ENCODE data around the gene ZNF19.

Gene ZNF19

GRCh38 chr16:71440669-71441347 is 48.3 kb downstream of the ZNF19 start:
- DNase-seq = peak; percentile 20

GRCh38 chr16:71439523-71439922 is 49.6 kb downstream of the ZNF19 start:
- DNase-seq = no peak

- no peak for DNase-seq
Measured at GRCh38 chr16:71436473-71436872, 52.7 kb downstream of the ZNF19 start.

DNA sequence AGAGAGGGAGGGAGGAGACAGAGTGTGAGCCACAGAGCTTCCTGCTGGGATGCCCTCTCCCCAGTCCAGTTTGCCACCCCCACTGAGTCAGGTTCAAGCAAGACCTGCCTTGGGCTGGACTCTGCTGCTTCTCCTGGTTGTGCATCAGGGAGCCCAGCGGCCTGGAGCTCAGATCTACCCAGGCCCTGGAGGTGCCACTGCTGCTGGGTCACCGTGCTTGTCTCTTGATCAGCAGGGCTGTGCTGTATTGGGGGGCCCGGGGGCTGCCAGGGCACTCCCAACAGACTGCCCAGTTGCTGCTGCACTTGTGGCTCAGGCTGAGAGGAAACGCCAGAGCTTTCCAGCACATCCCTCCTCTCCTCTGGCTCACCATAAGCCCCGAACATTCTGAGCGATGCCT is 56.2 kb downstream of the ZNF19 start:
- no peak for DNase-seq

- DNase-seq = no peak
Measured at GRCh38 chr16:71431991-71432390, 57.1 kb downstream of the ZNF19 start.

- no peak for DNase-seq
Measured at GRCh38 chr16:71431176-71431575, 57.9 kb downstream of the ZNF19 start.

DNA sequence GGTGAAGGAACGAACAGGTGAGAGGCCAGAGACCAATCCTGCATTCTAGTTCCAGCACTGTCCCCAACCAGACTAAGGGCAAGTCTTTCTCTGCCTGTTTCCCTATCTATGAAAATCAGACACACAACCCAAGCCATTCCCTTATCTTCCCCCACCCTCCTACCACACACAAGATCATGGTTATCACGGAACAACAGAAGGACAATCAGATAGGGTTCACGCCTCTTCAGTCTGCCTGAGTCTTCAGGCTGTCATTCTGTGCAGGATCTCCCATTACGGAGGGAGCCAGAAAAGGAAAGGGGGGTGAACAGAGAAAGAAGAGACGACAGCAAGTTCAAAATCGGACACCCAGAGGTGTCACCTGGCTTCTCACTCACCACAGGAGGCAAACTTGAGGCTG is 58.4 kb downstream of the ZNF19 start:
- no peak for DNase-seq

DNA sequence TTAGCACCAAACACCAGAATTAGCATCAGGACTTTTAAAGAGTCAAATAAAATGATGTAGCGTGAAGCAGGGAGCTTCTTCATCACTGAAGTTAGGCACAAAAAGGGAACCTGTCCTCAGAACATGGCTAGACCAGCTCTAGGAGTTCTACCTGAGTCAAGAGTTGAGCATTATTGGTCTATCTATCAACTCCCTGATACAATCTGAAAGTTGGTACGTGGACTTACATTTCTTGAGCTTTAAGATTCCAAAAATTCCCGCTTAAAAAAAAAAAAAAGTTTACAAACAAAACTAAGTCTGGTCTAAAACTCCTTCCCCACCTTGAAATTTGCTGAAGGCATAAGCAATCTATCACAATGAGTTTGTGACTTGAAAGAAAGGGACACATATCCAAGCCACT is 59.5 kb downstream of the ZNF19 start:
- no peak for DNase-seq

DNA sequence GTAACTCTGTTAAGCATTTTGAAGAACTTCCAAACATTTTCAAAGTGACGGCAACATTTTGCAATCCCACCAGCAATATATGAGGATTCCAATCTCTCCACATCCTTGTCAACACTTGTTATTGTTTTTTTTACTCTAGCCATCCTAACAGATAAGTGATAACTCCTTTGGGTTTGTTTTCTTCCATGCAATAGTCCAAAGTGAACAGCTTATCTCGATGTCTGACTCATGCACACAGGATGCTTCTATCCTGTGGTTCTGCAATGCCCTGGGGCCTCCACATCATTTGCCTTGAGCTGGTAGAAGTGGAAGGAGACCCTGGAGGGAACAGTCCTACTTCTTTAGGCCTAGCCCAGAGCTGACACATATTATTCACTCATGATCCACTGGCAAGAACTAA is 60.2 kb downstream of the ZNF19 start:
- DNase-seq = no peak

GRCh38 chr16:71428385-71428784 is 60.7 kb downstream of the ZNF19 start:
- DNase-seq = no peak

DNA sequence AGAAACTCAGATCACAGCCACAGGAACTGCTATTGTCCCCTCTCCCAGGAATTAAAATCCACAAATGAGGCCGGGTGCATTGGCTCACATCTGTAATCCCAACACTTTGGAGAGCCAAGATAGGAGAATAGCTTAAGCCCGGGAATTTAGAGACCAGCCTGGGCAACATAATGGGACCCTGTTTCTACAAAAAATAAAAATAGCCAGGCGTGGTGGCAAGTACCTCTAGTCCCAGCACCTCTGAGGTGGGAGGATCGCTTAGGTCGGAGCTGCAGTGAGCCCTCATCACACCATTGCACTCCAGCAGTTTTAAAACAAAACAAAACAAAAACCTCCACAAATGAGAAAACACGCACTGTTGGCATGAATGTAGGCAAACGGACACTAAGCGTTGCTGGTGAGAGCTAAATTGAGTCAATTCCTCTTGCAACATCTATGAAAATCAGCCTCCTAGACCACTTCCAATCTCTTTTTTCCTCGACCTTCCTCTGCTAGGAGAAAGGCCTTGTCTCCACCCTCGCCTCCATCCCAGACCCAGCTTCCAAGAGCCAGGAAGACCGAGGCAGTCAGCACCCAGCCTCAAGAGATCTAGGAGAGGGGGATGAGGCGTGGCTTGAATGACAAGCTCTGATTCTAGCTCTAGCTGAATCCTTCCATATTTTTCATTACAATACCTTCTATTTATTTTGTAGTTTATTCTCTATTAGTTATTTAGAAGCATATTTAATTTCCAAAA is 62.1 kb downstream of the ZNF19 start:
- no peak for DNase-seq

- DNase-seq = peak; percentile 89
Measured at GRCh38 chr16:71426069-71426879, 62.9 kb downstream of the ZNF19 start.

DNA sequence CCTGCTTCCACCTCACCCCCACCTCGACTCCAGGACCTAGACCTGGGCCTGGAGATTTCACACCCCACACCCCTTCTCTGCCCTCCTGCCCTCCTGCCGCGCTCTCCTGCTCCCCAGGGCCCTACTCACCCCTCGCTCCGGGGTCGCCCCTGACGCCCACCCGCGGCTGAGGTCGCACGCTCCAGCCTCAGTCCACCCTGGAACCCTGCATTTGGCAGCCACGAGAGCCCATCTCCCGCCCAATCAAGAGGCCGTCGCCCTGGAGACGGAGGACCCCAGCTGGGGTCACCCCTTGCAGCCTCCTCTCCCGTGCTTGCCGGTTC is 63.4 kb downstream of the ZNF19 start:
- no peak for DNase-seq

GRCh38 chr16:71424626-71425025 is 64.5 kb downstream of the ZNF19 start:
- DNase-seq = no peak

- DNase-seq = no peak
Measured at GRCh38 chr16:71423865-71424264, 65.3 kb downstream of the ZNF19 start.
